Measurements from ENCODE around the gene ACSF3.

DNA sequence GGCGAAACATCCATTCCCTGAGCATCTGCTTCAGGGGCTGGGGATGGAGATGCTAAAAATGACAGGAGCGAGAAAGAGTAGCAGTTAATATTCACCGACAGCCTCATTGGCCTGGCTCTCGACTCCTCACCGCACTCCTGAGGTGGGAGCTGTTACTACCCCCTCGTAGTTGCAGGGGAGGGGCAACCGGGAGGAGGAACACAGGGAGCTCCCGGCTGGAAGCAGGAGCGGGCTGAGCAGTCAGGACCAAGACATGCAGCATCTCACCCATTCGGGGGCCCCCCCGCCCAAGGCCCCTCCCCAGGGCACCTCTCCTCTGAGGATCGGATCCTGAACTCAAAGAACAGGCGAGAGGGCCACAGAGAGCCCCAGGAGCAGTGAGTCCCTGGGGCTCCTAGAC lies 4.5 kb upstream of the ACSF3 start:
- no peak for TF ChIP-seq POLR2AphosphoS5 (IDR thresholded peaks at IDR 0.05; ENCODE audit: borderline replicate concordance, low read depth, low read length)
- TF ChIP-seq EZH2 (IDR thresholded peaks at IDR 0.05) = no peak

Data from SK-N-MC (cell line).